HG03045 (cell line): Measurements from ENCODE around the gene NXPH2.
A peak's percentile ranks its signal among the peaks of the same experiment; 100 is the strongest.
"Not testable (repeated sequence)": the region's sequence is repeated elsewhere in the genome, so short reads cannot be mapped to it uniquely, and the experiment has no call there.

Experiments used
- ATAC-seq: cut with Tn5 transposase; IDR thresholded peaks from one replicate; pipeline ENCODE4 v1.9.1; 2021; ENCODE audit warnings: mild to moderate bottlenecking, moderate library complexity; ENCODE audit not compliant: unreplicated experiment

NXPH2 gene

DNA sequence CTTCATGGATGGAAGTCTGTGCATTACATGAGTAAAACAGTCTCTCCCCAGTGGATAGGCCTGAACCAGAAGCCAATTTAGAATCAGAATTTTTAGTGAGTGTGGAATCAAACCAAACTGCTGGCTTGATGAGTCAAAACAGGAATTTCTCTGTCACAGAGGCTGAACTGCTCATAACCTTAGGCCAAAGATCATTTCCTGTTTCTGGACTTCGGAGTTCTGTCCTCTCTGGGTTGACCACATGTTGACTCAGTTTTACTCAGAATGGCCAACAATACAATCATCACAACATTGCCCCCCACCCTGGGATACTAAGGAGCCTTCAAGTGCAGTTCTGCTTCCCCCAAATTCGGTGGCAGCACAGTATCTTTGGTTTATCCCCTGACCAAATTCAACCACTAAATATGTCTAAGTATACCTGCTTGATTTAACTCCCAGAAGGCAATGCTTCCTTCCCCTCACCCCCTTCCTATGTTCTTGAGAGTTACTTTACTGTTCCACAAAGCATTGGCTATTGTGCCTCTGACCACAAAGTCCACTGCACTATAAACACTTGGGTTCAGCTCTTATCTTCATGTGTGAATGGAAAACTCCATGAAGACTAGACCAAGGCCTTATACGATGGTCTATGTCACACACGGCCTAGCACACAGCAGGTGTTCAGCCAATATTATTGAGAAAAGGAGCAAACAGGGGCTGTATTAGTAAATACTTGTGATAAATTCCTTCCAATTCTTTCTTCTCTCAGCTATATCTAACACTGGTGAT, 67.8 kb downstream of the NXPH2 start:
- ATAC-seq, result peak; percentile 94

DNA sequence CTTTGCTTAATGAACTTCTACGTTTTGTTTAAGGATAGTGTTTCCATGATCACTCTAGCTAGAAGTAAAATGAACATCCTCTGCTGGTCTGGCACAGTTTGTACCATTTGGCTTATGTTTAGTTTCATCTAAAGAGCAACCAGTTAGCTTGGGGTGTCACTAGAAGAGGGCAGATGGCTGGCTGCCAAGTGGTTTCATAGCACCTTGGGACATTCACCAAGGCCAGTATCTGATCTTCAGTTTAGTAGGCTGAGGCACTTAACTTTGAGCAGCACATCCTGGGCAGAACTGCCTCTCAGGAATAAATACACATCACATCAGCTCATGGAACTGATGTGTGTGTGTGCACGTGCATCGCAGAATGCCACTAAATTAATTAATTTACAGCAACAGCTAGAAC, 68.4 kb downstream of the NXPH2 start:
- peak; percentile 26 for ATAC-seq

DNA sequence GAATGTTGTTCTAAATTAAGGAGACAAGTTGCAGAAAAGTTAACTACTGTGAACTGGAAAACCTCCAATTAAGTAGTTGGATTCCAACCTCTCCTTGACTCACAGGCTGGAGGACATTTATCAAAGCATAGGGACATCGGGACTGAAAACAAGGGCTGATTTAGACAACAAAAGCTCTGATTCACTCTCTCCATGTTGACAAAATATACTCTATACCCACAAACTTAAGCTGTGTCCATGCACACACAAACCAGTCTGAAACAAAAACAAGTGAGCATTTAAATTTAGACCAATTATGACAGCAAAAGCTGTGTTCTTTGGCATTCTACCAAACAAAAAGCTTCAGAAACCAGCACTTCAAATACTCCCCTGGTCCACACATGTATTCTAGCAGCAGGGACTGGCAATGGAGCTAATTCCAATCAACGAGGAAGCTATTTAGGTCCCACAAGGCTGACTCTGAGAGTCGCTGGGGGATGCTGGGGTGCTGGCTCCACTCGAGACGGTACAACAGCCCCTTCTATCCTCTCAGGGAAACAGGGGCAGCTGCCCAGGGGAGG, 71.4 kb downstream of the NXPH2 start:
- no peak for ATAC-seq

DNA sequence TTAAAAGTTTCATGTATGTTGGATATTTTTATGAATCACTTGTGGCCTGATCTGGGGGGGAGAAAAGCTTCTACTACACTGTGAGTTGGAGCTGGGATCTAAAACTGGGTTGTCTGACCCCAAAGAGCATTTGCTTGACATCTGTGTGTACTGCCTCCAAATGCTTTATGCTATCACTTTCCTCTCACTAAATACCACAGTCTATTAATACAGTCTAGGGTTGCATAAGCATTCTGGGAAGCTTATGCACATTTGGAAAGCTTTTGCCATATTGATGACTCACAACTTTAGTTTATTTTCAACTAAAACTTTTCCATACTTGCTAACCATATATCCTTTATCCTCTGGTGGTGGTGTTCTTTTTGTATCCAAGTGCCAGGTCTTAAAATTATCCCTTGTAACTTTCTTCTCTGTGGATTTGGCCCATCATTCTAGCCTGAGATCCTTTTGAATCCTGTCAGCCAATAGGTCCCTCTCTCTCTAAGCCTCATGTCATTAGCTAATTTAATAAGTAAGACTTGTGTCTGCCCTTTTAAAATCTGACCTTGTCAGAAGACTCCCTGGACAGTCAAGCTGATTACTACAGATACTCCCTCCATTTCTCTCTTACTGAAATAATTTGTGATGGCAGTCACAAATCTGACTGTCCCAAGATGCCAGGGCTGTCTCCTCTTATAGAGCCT, 72.7 kb downstream of the NXPH2 start:
- no peak for ATAC-seq

DNA sequence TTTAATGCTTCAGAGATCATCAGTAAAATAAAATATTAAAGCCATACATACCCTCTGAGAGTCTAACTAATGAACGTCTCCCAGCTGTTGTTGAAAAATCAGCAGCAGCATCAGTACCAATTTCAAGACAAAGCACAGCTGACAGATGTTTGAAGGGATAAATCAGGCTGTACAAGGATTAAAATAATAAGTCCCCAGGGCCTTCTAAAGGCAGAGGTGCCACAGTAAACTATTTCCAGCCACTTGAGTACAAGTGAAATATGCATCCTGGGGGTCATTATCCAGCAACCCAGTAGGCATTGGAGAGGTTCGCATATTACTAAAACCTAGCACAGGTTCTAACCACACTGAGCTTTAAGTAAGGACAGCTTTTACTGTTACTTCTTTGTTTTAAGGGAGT, 76.9 kb downstream of the NXPH2 start:
- no peak for ATAC-seq

DNA sequence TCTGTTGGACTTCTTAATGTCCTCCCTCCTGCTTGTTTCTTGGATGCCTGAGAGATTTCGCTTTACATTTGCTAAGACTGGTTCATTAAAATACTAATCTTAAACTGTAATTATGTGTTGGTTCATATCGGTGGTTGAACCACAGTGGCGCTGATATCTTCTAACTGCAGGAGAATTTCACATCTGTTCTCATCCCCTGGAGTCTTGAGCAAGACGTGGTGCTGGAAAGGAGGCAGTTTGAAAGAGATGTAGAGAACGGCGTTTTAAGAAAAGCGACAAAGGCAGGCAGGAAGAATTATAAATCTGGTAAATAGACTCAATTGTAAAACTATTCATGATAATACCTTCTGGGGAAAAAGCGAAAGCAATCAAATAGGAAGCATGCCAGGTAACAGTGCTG, 79.5 kb downstream of the NXPH2 start:
- no peak for ATAC-seq

DNA sequence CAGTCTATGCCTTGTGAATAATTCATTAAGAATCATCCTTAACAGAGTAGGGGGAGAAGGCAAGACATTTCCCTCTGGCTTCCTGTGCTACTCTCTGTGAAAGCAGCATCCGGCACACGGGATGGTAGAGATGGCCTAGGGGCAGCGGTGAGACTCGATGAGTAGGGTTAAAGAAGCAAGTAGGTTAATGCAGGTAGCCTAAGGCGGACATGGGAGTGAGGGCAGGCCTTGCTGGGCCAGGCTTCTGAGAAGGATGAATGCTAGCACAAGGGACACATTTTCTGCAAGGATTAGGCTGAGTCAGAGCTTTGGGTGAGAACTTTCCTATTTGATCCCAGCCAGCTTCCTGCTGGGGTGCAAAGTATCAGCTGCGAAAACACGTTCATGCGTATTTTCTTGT, 80.8 kb downstream of the NXPH2 start:
- no peak for ATAC-seq

DNA sequence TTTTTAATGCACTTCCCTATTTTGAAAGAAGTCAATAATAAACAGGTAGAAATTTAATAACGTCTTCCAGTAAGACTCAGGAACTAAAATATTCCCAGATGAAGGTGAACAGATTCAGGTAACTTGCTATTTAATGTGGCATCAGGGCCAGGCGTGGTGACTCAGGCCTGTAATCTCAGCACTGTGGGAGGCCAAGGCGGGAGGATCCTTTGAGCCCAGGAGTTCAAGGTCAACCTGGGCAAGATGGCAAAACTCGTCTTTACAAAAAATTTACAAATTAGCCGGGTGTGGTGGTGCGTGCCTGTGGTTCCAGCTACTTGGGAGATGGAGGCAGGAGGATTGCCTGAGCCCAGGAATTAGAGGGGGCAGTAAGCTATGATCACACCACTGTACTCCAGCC, 81.8 kb downstream of the NXPH2 start:
- no peak for ATAC-seq

DNA sequence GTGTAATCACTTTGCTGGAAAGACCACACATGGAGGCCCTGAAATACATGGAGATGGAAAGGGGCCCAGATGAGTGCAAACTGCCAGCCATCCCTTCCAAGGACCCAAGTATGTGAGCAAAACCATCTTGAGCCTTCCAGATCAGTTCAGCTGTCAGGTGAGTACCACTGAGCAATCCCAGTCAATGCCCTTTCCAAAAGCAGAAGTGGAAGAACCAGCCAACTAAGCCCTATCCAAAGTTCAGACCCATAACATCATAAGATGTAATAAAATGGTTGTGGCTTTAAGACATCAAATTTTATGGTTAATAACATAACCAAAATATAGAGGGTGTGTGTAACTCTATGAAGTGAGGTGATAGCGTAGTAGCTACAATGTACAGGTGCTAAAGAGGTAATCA, 88.5 kb downstream of the NXPH2 start:
- no peak for ATAC-seq

DNA sequence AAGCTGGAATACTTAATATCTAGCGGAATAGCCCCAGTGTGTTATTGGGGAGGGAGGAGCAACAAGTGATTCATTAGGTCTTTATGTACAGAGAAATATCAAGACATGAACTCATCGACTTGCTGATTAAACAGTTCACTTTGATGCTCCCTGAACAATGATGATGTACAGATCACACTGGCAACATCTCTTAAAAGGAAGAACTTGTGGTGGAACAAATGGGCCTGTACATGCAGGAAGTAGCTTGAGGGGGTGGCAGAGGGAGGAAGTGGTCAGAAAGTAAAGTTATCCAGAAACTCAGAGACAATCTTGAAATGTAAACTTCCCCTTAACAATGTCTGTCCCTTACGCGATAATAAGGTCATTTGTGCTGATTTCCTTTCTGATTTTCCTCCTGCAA, 90.5 kb downstream of the NXPH2 start:
- ATAC-seq, result no peak

DNA sequence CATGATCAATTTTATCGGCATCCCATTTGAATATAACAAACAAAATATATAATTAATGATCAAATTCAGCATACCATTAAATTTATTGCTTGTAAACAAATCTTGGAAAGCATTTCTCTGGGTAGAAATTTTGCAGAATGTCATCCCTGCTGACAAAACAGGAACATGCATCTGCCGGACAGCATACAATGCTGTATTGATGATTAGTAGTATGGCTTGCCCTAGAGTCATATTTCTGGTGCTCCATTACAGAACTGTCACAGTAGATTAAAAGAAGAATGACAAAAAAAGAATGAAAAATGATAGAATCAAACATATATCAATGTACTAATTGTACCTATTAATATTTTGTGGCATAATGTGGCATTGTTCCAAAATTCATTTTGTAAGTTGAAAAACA, 98.0 kb downstream of the NXPH2 start:
- no peak for ATAC-seq

DNA sequence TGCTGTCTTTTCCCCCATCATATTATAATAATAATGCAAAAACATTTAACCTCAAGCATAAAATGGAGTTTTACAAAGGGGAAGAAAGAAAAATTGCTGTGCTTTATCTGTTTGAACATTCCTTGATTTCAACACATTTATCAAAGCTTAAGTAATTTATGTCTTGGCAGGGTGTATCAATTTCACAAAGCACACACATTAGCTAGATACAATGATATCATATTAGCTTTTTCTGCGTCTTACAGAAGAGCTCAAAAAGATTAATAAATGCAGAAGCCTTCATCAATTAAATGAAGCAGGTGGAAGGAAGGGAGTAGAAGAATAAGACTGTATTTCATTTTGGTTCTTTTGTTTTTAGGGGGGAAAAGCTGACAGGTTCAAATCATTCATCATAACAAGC, 103.0 kb downstream of the NXPH2 start:
- ATAC-seq, result no peak

DNA sequence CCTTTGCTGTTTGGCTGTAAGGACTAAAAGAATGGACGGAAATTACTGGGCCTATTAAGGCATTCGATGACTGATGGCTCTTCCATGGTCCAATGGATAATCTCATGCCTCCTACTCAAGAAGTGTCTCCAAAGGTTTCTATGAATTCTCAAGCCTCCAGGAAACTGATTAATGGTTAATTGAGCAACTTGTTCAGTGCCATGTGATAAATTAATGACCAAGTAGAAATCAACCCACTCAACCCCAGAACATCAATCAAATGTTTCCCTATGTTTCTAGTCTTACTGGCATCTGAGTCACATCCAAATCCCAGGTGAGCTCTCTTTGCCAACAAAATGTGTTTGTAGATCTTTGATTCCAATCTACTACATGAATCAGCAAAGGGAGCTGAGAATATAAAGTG, 103.6 kb downstream of the NXPH2 start:
- no peak for ATAC-seq

DNA sequence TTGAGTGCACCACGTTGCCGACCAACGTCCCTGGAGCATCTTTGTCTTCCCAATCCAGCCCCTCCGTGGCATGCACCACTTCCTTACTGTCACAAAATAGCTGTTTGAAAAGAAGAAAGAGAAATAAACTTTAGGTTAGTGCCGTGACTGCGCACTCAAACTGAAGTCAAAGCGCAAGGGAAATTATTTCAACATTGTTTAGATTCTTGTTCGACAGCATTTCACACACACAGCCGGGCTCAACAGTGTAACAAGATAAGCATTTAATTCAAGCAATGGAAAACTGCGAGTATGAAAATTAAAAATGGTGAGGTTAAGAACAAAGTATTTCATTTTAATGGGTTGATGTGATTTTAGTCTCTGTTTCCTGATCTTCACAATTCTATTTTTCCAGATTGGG, 108.6 kb downstream of the NXPH2 start:
- ATAC-seq, result no peak

DNA sequence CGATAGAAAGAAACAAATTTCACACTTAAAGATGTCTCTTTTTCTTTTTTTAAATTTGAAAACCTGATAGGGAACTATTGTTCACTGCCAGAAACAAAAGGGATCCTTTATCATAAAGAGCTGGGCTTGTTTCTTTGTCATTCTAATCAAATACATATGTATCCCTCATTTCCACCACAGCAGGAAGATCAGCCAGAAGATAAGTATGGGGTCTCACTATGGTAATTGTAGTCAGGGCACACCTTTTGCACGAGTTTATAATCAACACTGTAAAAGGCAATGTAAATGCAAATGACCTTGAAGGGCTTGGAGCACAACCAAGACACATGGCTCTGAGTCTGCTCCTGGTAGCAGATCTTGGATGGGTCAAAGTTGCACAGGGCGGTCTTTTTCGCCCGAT, 109.5 kb downstream of the NXPH2 start:
- ATAC-seq, result no peak

DNA sequence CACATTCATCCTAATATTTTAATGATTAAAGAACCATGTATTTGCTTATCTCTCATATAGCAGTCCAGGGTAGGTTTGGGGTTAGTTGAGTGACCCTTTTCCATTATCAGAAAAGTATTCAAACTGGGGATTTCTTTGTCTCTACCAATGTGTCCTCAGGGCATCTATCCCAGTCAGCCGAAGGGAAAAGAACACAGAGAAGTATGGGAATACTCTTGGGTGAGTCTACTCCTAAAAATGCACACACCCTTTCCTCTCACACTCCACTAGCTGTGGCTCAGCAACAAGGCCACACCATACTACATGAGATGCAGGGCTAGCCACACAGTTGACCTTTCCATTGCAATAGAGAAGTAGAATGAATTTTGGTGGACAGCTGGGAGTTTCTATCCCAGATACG, 114.3 kb downstream of the NXPH2 start:
- no peak for ATAC-seq

DNA sequence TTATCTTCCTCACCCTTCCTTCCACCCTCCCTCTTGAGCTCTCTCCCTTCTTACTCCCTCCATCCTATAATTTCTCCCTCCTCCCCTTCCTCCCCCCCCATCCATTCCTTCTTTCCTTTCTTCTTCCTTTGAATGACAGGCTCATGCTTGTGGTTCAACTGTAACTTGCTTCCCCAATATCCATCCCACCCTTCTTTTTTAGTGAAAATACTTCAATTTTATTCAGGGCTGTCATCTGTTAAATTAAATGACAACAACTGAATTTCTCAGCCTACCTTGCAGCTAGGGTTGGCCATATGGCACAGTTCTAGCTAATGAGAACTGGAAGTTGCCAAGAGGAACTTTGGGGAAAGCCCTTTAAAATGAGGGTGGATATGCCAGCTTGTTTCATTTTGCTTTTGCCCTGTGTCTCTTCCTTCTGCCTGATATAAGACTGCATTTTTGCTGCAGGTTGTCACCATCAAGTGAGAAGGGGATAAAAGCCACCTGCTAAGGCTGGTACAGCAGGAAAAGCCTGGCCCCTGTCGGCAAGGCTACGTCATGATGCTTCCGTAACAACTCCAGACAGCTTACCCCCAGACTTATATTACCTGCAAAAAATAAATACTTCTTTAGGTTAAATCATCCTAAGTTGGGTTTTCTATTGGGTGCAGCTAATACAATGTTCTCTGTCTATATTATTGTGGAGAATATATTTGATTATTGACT, 121.8 kb downstream of the NXPH2 start:
- ATAC-seq, result no peak

DNA sequence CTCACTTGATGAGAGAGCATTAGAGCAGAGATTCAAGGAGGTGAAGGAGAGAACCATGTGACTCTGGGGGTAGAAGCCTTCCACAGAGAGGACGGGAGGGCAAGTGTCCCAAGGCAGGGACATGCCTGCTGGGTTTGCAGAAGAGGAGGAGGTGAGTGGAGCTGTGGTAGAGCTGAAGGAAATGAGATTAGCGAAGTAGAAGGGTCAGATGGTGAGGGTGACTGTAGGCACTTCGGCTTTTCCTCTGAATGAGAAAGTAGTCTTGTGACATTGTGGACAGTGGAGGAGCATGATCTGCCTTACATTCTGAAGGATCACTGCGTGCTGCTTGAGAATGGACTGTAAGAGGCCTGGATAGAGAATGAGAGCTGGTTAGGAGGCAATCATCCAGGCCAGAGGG, 126.0 kb downstream of the NXPH2 start:
- no peak for ATAC-seq

DNA sequence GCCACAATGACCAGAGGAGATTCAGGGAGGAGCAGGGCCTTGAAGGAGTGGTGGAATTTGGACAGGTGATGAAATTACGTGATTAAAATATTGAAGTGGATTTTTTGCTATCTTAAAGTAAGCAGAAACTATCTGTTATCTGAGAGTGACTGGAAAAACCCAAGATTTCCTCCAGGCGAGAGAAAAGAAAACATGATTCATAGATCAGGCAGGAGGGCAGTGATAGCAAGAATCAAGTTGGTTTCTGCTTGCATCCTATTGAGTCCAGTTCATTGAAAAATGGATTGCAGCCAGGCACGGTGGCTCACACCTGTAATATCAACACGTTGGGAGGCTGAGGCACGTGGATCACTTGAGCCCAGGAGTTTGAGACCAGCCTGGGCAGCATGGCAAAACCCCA, 127.8 kb downstream of the NXPH2 start:
- no peak for ATAC-seq

DNA sequence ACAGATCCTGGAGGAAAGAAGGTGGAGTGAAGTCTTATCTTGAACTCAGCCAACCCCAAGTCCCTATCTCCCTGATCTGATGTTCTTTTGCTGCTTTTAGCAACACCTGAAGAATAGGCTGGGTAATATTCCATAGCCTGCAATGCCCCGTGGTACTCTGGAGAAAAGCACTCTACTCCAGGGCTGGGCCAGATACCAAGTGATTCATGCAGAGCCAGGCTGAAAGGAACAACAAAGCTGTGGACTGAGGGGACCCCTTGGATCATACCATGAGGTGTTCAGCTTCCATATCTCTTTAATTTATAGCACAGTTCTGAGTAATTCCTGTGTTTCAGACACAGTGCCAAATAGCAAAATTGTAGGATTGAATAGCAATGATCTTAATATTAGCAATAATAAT, 130.6 kb downstream of the NXPH2 start:
- ATAC-seq, result no peak

DNA sequence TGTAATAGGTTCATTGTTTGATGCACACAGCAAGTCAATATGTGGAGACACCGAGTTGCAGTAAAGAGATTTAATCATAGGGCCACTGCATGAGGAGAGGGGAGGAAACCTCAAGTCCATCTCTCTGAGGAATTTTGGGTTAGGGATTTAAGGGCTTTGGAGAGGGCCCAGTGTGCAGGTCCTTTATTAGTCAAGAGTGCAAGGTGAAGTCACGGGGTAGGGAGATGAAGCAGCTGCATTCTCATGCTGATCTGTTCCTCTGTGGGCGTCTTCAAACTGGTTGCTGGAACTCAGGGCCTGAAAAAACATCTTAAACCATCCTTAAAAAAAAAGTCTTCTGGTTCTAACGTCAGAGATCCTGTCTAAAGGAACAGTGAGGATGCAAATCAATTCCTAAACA, 131.6 kb downstream of the NXPH2 start:
- no peak for ATAC-seq

DNA sequence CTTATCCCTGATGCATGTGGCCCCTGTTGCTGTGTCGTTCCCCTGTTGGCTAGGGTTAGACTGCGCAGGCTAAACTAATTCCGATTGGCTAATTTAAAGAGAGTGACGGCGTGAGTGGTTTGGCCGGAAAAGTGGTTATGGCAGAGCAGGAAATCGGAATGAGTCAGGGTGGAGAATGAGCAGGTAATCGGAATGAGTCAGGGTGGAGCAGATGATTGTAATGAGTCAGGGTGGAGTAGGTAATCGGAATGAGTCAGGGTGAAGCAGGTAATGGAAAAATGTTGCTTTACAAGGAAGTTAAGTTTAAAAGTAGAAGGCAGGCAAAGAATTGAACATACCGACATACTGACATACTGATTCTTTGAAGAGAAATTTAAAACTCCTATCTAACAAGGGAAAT, 135.4 kb downstream of the NXPH2 start:
- ATAC-seq, result not testable (repeated sequence)
